ENCODE data around the gene PCK2. TPM values are rescaled to one million over a fixed set of nuclear protein-coding genes. Genes with fewer than 3 reads are reported as not detected.

Gene PCK2
- total RNA-seq, 1 donor from 2014 or later, result 126 TPM

GRCh38 chr14:24135834-24136683 is 41.9 kb downstream of the PCK2 start, which contains the start of gene PSME1:
Gene PSME1, plus strand, starts transcription at chr14:24136194. Its CDS starts 69 bp downstream, at chr14:24136263.
- H3K4me1 Mint-ChIP-seq (ENCODE audit: low read depth), result peaks cover 42% of the 10 kb centered on the region
- H3K4me3 Mint-ChIP-seq (ENCODE audit: unreplicated experiment), result peak within 1 kb of the TSS; percentile 83
- H3K36me3 Mint-ChIP-seq (ENCODE audit: low read depth), result peaks cover 11% of the 10 kb centered on the region
- TF ChIP-seq, protein P1, sequence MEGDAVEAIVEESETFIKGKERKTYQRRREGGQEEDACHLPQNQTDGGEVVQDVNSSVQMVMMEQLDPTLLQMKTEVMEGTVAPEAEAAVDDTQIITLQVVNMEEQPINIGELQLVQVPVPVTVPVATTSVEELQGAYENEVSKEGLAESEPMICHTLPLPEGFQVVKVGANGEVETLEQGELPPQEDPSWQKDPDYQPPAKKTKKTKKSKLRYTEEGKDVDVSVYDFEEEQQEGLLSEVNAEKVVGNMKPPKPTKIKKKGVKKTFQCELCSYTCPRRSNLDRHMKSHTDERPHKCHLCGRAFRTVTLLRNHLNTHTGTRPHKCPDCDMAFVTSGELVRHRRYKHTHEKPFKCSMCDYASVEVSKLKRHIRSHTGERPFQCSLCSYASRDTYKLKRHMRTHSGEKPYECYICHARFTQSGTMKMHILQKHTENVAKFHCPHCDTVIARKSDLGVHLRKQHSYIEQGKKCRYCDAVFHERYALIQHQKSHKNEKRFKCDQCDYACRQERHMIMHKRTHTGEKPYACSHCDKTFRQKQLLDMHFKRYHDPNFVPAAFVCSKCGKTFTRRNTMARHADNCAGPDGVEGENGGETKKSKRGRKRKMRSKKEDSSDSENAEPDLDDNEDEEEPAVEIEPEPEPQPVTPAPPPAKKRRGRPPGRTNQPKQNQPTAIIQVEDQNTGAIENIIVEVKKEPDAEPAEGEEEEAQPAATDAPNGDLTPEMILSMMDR (IDR thresholded peaks at IDR 0.05), result no peak
- H3K27ac Mint-ChIP-seq (ENCODE audit: unreplicated experiment), result peak within 1 kb of the TSS; percentile 74
- no peaks in the 10 kb centered on the region for H3K9me3 Mint-ChIP-seq (ENCODE audit: low read depth)
- peak; percentile 95 for DNase-seq (ENCODE audit: low spot score)
- no peaks in the 10 kb centered on the region for H3K27me3 Mint-ChIP-seq (ENCODE audit: low read depth)

DNA sequence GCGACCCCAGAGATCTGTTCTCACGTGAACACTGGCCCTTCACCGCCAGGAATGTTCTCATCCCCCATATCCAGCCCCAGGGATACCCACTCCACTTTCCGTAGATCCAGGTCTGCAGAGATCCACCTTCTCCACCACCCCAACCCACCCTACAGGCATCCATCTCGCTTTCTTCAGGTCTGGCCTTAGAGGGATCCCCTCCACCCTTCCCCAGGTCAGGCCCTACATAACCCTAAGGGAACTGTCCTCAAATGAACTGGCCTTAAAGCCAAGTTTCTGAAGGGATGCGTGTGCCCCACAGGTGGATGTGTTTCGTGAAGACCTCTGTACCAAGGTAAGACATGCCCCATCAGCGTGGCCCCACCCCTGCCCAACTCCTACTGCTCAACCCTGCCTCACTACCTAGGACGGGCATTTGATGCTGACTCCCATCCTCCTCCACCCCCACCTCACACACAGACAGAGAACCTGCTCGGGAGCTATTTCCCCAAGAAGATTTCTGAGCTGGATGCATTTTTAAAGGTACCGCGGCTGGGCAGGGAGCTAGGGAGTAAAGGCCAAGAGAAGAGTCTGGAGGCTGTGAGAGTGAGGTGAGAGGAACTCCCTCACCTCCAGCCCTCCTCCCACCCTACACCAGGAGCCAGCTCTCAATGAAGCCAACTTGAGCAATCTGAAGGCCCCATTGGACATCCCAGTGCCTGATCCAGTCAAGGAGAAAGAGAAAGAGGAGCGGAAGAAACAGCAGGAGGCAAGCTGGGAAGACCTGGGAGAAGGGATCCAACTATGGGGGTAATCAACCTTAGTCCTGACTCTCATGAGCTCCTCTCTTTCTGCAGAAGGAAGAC is 42.8 kb downstream of the PCK2 start:
- TF ChIP-seq, protein P1 (IDR thresholded peaks at IDR 0.05), result no peak
- Mint-ChIP-seq H3K4me3 (ENCODE audit: unreplicated experiment) (peak overlapping the region; percentile 83), H3K36me3 (ENCODE audit: low read depth) (peaks cover 11% of the 10 kb centered on the region), H3K9me3 (ENCODE audit: low read depth) (no peaks in the 10 kb centered on the region), H3K27ac (ENCODE audit: unreplicated experiment) (peak overlapping the region; percentile 74), H3K4me1 (ENCODE audit: low read depth) (peaks cover 46% of the 10 kb centered on the region), H3K27me3 (ENCODE audit: low read depth) (no peaks in the 10 kb centered on the region)
- DNase-seq (ENCODE audit: low spot score), result no peak

DNA sequence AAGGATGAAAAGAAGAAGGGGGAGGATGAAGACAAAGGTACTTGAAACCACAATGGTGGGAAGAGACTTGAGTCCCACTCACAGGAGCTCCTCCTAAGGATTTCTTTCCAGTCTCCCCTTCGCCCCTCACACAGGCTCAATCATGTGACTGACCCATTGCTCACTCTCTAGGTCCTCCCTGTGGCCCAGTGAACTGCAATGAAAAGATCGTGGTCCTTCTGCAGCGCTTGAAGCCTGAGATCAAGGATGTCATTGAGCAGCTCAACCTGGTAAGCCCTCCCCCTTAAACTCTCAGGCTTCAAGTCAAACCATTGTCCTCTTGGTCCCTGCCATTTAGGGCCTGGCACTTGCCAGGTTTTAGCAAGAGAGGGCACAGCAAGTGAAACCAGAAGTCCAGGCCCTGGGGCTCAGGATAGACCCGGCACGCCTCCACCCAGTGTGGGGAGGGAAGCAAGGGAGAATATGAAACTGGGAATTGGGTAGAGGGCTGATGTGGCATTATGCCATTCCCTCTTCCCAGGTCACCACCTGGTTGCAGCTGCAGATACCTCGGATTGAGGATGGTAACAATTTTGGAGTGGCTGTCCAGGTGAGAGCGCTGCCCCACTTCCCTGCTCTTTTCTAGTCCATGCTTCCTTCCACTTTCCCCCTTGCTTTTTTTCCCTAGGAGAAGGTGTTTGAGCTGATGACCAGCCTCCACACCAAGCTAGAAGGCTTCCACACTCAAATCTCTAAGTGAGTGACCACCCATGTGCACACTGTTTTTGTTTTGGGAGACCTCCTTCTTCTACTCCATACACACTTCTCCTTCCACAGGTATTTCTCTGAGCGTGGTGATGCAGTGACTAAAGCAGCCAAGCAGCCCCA is 43.7 kb downstream of the PCK2 start:
- TF ChIP-seq, protein P1 (IDR thresholded peaks at IDR 0.05), result no peak
- Mint-ChIP-seq H3K27ac (ENCODE audit: unreplicated experiment) (no peak overlapping the region), H3K4me1 (ENCODE audit: low read depth) (peaks cover 51% of the 10 kb centered on the region), H3K27me3 (ENCODE audit: low read depth) (no peaks in the 10 kb centered on the region), H3K36me3 (ENCODE audit: low read depth) (peaks cover 11% of the 10 kb centered on the region), H3K4me3 (ENCODE audit: unreplicated experiment) (no peak overlapping the region), H3K9me3 (ENCODE audit: low read depth) (no peaks in the 10 kb centered on the region)
- no peak for DNase-seq (ENCODE audit: low spot score)

GRCh38 chr14:24138396-24139271 is 44.5 kb downstream of the PCK2 start:
- no peaks in the 10 kb centered on the region for H3K27me3 Mint-ChIP-seq (ENCODE audit: low read depth)
- TF ChIP-seq, protein P1 (IDR thresholded peaks at IDR 0.05), result no peak
- H3K9me3 Mint-ChIP-seq (ENCODE audit: low read depth), result no peaks in the 10 kb centered on the region
- H3K4me3 Mint-ChIP-seq (ENCODE audit: unreplicated experiment), result no peak overlapping the region
- peaks cover 11% of the 10 kb centered on the region for H3K36me3 Mint-ChIP-seq (ENCODE audit: low read depth)
- H3K4me1 Mint-ChIP-seq (ENCODE audit: low read depth), result peaks cover 51% of the 10 kb centered on the region
- H3K27ac Mint-ChIP-seq (ENCODE audit: unreplicated experiment), result no peak overlapping the region
- DNase-seq (ENCODE audit: low spot score), result no peak

All from chondrocyte (in vitro differentiated cells).